ENCODE measurements around the gene SPRR5. TPM values are rescaled to one million over a fixed set of nuclear protein-coding genes. Genes with fewer than 3 reads are reported as not detected.

The SPRR5 gene
- total RNA-seq, 1 donor from 2014 or later: not detected

DNA sequence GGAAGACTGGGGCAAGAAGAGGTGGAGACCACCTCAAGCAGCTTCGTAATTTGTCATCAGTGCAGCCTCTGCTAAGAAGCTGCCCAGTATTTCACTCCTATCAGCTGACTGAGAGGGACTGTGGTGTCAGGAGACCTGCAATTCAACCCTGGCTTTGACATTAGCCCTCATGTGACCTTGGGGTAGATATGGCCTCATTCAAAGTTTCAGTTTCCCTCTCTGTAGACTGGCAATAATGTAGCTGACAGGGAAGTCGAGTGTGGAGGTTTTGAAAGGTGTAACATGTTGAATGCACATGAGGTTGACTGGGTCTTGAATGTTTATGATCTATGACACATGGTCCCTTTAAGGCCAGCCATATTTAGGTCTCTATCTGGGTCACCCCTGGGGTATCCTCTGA lies 21.2 kb downstream of the SPRR5 start:
- no peak for FAIRE-seq
- H2AFZ ChIP-seq (ENCODE audit: low read depth, low read length): no peak overlapping the region
- H3K27ac Mint-ChIP-seq (ENCODE audit: unreplicated experiment): no peak overlapping the region

DNA sequence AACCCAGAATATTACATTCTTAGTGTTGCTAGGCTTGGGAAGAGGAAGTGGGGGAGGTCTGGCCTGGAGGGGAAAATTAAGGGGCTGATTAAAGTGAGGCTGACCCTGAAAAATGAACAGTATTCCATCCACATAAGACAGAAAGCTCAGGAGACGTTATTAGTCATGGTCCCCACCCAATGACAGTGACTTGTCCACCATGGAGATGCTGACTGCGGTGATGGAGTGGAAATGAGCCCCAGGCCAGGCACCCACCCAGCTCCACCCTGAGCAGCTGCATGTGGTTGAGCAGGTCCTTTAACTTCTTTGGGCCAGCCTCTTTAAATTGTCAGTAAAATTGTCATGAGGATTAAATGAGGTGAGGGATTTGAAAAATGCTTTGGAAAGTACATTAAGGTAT lies 22.0 kb downstream of the SPRR5 start:
- Histone ChIP-seq H3K27me3 (ENCODE audit: insufficient read depth, low read length) (no peaks in the 10 kb centered on the region), H2AFZ (ENCODE audit: low read depth, low read length) (no peak overlapping the region), H3K27ac (ENCODE audit: low read depth, low read length) (no peak overlapping the region), H3K4me2 (ENCODE audit: low read length) (no peak overlapping the region), H3K9me3 (ENCODE audit: insufficient read depth, low read depth, low read length) (no peaks in the 10 kb centered on the region), H4K20me1 (ENCODE audit: insufficient read depth, low read length) (no peaks in the 10 kb centered on the region), H3K9ac (ENCODE audit: low read length) (no peak overlapping the region), H3K36me3 (ENCODE audit: insufficient read depth, low read length) (no peaks in the 10 kb centered on the region), H3K79me2 (ENCODE audit: insufficient read depth, low read length) (no peaks in the 10 kb centered on the region), H3K4me3 (ENCODE audit: insufficient read depth, low read depth, low read length) (no peak overlapping the region), H3K4me1 (ENCODE audit: insufficient read depth, low read length) (no peaks in the 10 kb centered on the region)
- no peak for DNase-seq (ENCODE audit: low read depth)
- H3K27ac Mint-ChIP-seq (ENCODE audit: unreplicated experiment): no peak overlapping the region
- peaks cover 2% of the 10 kb centered on the region for H3K9me3 Mint-ChIP-seq (ENCODE audit: unreplicated experiment)
- FAIRE-seq: no peak
- peaks cover 1% of the 10 kb centered on the region for H3K36me3 Mint-ChIP-seq (ENCODE audit: low read depth, unreplicated experiment)
- no peaks in the 10 kb centered on the region for H3K4me1 Mint-ChIP-seq (ENCODE audit: low read depth, unreplicated experiment)
- peaks cover 11% of the 10 kb centered on the region for H3K27me3 Mint-ChIP-seq (ENCODE audit: low read depth, unreplicated experiment)
- no peak overlapping the region for H3K4me3 Mint-ChIP-seq (ENCODE audit: unreplicated experiment)
- TF ChIP-seq, protein P1, sequence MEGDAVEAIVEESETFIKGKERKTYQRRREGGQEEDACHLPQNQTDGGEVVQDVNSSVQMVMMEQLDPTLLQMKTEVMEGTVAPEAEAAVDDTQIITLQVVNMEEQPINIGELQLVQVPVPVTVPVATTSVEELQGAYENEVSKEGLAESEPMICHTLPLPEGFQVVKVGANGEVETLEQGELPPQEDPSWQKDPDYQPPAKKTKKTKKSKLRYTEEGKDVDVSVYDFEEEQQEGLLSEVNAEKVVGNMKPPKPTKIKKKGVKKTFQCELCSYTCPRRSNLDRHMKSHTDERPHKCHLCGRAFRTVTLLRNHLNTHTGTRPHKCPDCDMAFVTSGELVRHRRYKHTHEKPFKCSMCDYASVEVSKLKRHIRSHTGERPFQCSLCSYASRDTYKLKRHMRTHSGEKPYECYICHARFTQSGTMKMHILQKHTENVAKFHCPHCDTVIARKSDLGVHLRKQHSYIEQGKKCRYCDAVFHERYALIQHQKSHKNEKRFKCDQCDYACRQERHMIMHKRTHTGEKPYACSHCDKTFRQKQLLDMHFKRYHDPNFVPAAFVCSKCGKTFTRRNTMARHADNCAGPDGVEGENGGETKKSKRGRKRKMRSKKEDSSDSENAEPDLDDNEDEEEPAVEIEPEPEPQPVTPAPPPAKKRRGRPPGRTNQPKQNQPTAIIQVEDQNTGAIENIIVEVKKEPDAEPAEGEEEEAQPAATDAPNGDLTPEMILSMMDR (IDR thresholded peaks at IDR 0.05; ENCODE audit: insufficient read depth, low read depth, low read length): no peak
- TF ChIP-seq EZH2 (IDR thresholded peaks at IDR 0.05; ENCODE audit: insufficient read depth, low read length): no peak

More for the DNA sequence above, 21.2 kb downstream of the SPRR5 start:
- TF ChIP-seq, protein P1 (IDR thresholded peaks at IDR 0.05; ENCODE audit: insufficient read depth, low read depth, low read length): no peak
- no peak for TF ChIP-seq EZH2 (IDR thresholded peaks at IDR 0.05; ENCODE audit: insufficient read depth, low read length)
- peaks cover 1% of the 10 kb centered on the region for H3K36me3 Mint-ChIP-seq (ENCODE audit: low read depth, unreplicated experiment)
- no peaks in the 10 kb centered on the region for H4K20me1 ChIP-seq (ENCODE audit: insufficient read depth, low read length)
- H3K36me3 ChIP-seq (ENCODE audit: insufficient read depth, low read length): no peaks in the 10 kb centered on the region
- no peaks in the 10 kb centered on the region for H3K4me1 ChIP-seq (ENCODE audit: insufficient read depth, low read length)
- no peaks in the 10 kb centered on the region for H3K9me3 ChIP-seq (ENCODE audit: insufficient read depth, low read depth, low read length)
- H3K4me1 Mint-ChIP-seq (ENCODE audit: low read depth, unreplicated experiment): no peaks in the 10 kb centered on the region
- H3K4me2 ChIP-seq (ENCODE audit: low read length): no peak overlapping the region
- peaks cover 2% of the 10 kb centered on the region for H3K9me3 Mint-ChIP-seq (ENCODE audit: unreplicated experiment)
- H3K9ac ChIP-seq (ENCODE audit: low read length): no peak overlapping the region
- H3K27ac ChIP-seq (ENCODE audit: low read depth, low read length): no peak overlapping the region
- no peak overlapping the region for H3K4me3 ChIP-seq (ENCODE audit: insufficient read depth, low read depth, low read length)
- H3K79me2 ChIP-seq (ENCODE audit: insufficient read depth, low read length): no peaks in the 10 kb centered on the region
- no peaks in the 10 kb centered on the region for H3K27me3 ChIP-seq (ENCODE audit: insufficient read depth, low read length)
- peaks cover 14% of the 10 kb centered on the region for H3K27me3 Mint-ChIP-seq (ENCODE audit: low read depth, unreplicated experiment)
- DNase-seq (ENCODE audit: low read depth): no peak
- H3K4me3 Mint-ChIP-seq (ENCODE audit: unreplicated experiment): no peak overlapping the region

DNA sequence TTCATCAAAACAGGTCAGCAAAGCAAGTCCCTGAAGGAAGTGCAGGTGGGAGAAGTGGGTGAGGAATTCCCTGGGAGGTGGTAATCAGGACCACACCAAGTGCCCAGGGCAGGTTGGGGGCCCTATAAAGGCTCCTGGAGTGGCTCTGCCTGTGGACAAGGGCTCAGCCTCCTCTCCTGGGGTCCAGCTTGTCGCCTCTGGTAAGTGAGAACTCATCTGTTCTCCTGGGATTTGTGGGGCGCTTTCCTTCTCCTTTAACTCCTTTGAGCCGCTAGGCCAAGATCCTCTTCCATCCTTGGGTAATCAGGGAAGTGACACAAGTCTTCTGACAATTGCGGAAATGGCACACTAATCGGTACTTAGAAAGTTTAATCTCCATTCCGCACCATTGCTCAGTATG lies 23.5 kb downstream of the SPRR5 start, which contains the start of gene SPRR4:
SPRR4 (plus strand) TSS at position 154 of the 400 bp plus-strand sequence. CDS start 1,243 bp downstream, outside the sequence.
- Histone ChIP-seq H4K20me1 (ENCODE audit: insufficient read depth, low read length) (no peaks in the 10 kb centered on the region), H3K27me3 (ENCODE audit: insufficient read depth, low read length) (no peaks in the 10 kb centered on the region), H3K79me2 (ENCODE audit: insufficient read depth, low read length) (no peaks in the 10 kb centered on the region), H3K27ac (ENCODE audit: low read depth, low read length) (no peak within 1 kb of the TSS), H3K4me3 (ENCODE audit: insufficient read depth, low read depth, low read length) (no peak within 1 kb of the TSS), H3K36me3 (ENCODE audit: insufficient read depth, low read length) (no peaks in the 10 kb centered on the region), H3K9ac (ENCODE audit: low read length) (no peak within 1 kb of the TSS), H3K4me1 (ENCODE audit: insufficient read depth, low read length) (no peaks in the 10 kb centered on the region), H3K9me3 (ENCODE audit: insufficient read depth, low read depth, low read length) (no peaks in the 10 kb centered on the region), H2AFZ (ENCODE audit: low read depth, low read length) (no peak within 1 kb of the TSS), H3K4me2 (ENCODE audit: low read length) (no peak within 1 kb of the TSS)
- DNase-seq (ENCODE audit: low read depth) (no peak), FAIRE-seq (no peak)
- Mint-ChIP-seq H3K4me1 (ENCODE audit: low read depth, unreplicated experiment) (no peaks in the 10 kb centered on the region), H3K27me3 (ENCODE audit: low read depth, unreplicated experiment) (peaks cover 4% of the 10 kb centered on the region), H3K36me3 (ENCODE audit: low read depth, unreplicated experiment) (peaks cover 1% of the 10 kb centered on the region), H3K9me3 (ENCODE audit: unreplicated experiment) (peaks cover 2% of the 10 kb centered on the region), H3K4me3 (ENCODE audit: unreplicated experiment) (no peak within 1 kb of the TSS), H3K27ac (ENCODE audit: unreplicated experiment) (no peak within 1 kb of the TSS)
- TF ChIP-seq EZH2 (IDR thresholded peaks at IDR 0.05; ENCODE audit: insufficient read depth, low read length): no peak
- TF ChIP-seq, protein P1 (IDR thresholded peaks at IDR 0.05; ENCODE audit: insufficient read depth, low read depth, low read length): no peak
